ENCODE data around the gene MX2.
"Not testable (repeated sequence)": the region's sequence is repeated elsewhere in the genome, so short reads cannot be mapped to it uniquely, and the experiment has no call there.

MX2 gene

DNA sequence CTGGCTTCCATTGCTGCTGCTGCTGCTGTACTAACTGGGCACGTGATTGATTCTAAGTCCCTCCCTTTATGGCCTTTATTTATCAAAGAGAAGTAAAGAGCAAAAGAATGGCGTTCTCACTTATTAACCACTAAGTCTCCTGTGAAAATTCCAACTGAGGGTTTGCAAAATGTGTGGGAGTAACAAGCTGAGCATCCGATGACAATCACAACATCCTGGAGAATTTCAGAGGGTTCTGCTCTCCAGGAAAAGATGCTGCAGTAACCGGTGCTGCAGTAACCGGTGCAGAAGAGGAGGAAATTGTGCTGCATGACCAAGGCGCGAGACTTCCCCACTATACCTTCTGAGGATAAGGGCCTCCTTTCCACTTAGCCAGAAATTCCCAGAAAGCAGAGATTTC lies 12.7 kb upstream of the MX2 start:
- Mint-ChIP-seq H3K4me3 (no peak overlapping the region), H3K36me3 (no peaks in the 10 kb centered on the region), H3K27ac (no peak overlapping the region), H3K9me3 (no peaks in the 10 kb centered on the region), H3K27me3 (peaks cover 11 to 34% of the 10 kb centered on the region in 2 donors), H3K4me1 (peaks cover 0 to 1% of the 10 kb centered on the region in 2 donors)
- ATAC-seq (replicated peaks) (no peak), DNase-seq (no peak)

DNA sequence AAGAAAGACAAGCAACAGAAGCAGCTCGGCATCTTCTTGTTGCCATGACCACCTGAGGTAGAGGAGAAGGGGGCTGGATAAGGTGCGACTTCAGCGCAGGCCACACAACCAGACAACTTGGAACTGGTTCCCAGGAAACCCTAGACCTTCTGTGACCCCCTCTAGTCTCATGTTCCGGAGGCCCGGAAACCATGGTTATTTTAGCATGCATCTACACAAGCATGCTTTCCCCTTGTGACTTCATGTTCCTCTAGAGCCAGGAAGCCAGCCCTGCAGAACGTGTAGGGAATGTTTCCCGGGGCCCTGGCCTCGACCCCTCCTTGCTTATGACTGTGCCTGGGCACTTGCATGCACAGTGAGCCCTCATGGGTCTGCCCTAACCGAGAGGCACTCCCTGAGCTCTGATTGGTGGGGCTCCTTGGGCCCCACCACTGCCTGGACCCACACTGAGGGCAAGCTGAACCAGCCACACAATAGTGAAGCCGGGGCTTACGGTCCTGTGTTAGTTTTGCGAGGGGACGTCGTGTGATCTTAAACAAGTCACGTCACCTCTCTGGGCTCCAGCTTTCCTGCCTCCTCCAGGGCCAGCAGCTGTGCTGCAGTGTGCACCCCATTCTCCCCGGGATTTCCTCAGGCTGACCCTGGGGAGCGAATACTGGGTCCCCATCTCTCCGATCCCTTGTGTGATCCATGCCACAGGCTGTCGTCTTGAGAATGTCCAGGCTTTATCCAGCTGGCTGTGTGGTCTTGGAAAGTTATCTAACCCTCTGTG lies 12.0 kb upstream of the MX2 start:
- Mint-ChIP-seq H3K4me3 (no peak overlapping the region), H3K36me3 (no peaks in the 10 kb centered on the region), H3K4me1 (peaks cover 0 to 3% of the 10 kb centered on the region in 2 donors), H3K9me3 (no peaks in the 10 kb centered on the region), H3K27me3 (peaks cover 9 to 29% of the 10 kb centered on the region in 2 donors), H3K27ac (no peak overlapping the region)
- ATAC-seq (replicated peaks) (no peak), DNase-seq (no peak)

DNA sequence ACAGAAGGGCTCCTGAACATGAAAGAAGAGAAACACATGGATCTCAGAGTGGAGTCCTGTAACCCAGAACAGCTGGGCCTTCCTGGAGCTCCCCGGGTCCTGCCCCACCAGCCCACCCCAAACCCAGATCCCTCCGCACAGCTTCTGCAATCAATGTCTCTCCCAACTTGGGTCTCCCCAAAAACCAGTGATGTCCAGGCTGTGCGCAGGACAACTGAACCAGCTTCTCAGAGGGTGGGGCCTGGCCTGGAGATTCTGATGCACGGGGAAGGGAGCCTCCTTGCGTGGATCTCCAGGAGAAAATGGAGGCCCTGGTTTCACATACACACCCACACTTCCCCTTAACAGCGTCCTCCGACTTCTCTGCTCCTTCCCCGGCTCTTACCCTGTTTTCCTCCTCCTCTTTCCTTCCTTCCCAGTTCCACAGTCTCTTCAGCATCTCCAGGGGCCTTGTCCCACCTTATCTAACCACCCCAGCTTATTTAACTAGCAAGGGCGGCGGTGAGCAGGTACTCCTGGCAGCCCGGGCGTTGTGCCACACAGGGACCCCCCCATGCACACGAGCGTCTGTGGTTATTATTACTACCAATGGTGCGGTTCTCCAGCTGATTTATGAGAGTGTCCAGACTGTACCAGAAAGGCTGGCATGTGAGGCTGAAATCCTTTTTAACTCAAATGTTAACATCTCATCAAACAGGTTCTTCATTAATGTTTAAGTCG lies 11.2 kb upstream of the MX2 start:
- peaks cover 9 to 22% of the 10 kb centered on the region in 2 donors for H3K27me3 Mint-ChIP-seq
- no peak overlapping the region for H3K4me3 Mint-ChIP-seq
- no peaks in the 10 kb centered on the region for H3K9me3 Mint-ChIP-seq
- H3K4me1 Mint-ChIP-seq, result peaks cover 0 to 3% of the 10 kb centered on the region in 2 donors
- H3K36me3 Mint-ChIP-seq, result no peaks in the 10 kb centered on the region
- DNase-seq (no peak), ATAC-seq (replicated peaks) (no peak)
- H3K27ac Mint-ChIP-seq, result no peak overlapping the region

DNA sequence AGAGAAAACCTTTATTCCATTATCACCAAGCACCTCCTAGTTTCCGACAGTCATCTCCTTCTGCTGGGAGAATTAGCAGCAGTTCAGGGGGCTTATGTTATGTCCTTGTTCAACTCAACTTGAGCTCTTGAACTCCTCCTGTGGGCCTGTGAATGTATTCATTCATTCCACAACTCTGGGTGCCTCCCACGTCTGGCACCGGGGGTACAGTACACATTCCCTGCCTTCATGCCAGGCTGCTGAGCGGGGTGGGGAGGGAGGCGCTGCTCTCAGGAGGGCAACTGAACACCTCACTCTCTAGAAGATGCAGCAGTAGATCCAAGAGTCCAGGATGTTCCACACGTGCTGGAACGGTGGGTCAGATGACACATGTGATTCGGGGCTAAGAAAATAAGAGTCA lies 4.3 kb upstream of the MX2 start:
- H3K4me3 Mint-ChIP-seq, result no peak overlapping the region
- H3K27ac Mint-ChIP-seq, result no peak overlapping the region
- no peaks in the 10 kb centered on the region for H3K36me3 Mint-ChIP-seq
- H3K4me1 Mint-ChIP-seq, result peaks cover 13 to 16% of the 10 kb centered on the region in 2 donors
- H3K27me3 Mint-ChIP-seq, result no peaks in the 10 kb centered on the region
- ATAC-seq (replicated peaks) (no peak), DNase-seq (no peak)
- H3K9me3 Mint-ChIP-seq, result no peaks in the 10 kb centered on the region

DNA sequence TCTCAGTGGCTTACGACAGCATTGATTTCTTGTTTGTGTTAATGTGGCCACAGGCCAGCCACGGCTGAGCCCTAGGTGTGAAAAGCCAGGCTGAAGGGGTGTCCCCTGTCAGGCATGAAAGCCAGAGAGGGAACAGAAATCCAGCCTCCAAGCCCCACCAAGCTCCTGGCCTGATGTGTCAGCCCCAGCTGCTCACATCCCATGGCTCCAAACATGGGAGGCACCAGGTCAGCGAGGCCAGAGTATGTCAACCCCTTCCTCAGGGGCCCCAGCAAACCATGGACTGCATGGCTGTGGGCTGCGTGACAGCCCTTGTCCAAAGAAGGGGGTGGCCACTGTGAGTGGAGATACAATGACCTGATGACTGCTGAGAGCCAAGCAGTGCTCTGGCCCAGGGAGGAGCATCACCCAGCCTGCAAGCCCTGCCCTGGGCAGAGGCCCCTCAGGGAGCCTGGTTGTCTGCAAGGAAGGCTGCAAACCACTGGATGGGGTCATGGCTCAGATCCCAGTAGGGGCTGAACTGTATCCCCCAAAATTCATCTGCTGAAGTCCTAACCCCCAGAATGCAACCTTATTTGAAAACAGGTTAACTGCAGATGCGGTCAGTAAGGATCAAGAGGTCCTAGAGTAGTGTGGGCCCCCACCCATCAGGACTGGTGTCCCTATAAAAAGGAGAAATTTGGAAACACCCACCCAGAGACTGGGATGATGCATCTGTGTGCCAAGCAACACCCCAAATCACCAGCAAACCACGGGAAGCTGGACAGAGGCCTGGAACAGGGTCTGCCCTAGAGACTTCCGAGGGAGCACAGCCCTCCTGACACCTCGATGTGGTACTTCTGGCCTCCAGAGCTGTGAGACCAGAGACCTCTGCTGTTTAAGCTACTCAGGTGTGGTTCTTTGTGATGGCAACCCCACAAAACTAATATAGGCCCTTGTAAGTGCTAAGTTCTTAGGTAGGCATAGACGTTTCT lies 3.3 kb upstream of the MX2 start:
- Mint-ChIP-seq H3K4me1 (peaks cover 19 to 23% of the 10 kb centered on the region in 2 donors), H3K4me3 (no peak overlapping the region), H3K27me3 (no peaks in the 10 kb centered on the region), H3K36me3 (no peaks in the 10 kb centered on the region), H3K27ac (no peak overlapping the region), H3K9me3 (no peaks in the 10 kb centered on the region)
- DNase-seq (no peak), ATAC-seq (replicated peaks) (no peak)

DNA sequence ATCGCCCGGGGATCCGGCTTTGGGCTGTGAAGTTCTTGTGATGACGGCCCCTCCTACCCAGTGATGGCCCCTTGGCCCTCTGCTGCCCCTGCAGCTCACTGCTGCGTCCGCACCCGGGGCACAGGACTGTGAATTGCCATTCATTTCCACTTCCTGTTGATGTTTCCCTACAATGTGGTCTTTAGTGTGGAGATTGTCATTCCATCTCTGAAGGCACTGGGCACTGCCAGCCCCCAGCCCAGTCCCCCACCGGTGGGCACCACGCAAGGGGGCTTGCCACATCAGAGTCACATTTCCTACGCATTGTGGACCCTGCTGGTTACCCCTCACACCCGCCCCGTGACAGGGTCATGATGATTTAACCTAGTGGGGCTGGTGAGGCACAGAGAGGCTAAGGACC lies 2.5 kb upstream of the MX2 start:
- H3K4me1 Mint-ChIP-seq, result peaks cover 22 to 30% of the 10 kb centered on the region in 2 donors
- no peaks in the 10 kb centered on the region for H3K36me3 Mint-ChIP-seq
- no peak overlapping the region for H3K4me3 Mint-ChIP-seq
- H3K9me3 Mint-ChIP-seq, result no peaks in the 10 kb centered on the region
- ATAC-seq (replicated peaks), result no peak
- no peaks in the 10 kb centered on the region for H3K27me3 Mint-ChIP-seq
- DNase-seq, result no peak
- no peak overlapping the region for H3K27ac Mint-ChIP-seq

DNA sequence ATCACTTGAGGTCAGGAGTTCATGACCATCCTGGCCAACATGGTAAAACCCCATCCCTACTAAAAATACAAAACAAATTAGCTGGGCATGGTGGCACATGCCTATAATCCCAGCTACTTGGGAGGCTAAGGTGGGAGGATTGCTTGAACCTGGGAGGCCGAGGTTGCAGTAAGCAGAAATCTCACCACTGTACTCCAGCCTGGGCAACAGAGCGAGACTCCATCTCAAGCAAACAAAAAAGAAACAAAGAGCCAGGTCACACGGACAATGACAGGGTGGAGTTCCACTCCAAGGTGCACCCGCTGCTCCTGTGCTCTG lies 2.1 kb upstream of the MX2 start:
- peaks cover 20 to 30% of the 10 kb centered on the region in 2 donors for H3K4me1 Mint-ChIP-seq
- H3K27me3 Mint-ChIP-seq; ATAC-seq (replicated peaks); H3K4me3 Mint-ChIP-seq; H3K9me3 Mint-ChIP-seq; H3K36me3 Mint-ChIP-seq; DNase-seq; H3K27ac Mint-ChIP-seq: not testable (repeated sequence)

DNA sequence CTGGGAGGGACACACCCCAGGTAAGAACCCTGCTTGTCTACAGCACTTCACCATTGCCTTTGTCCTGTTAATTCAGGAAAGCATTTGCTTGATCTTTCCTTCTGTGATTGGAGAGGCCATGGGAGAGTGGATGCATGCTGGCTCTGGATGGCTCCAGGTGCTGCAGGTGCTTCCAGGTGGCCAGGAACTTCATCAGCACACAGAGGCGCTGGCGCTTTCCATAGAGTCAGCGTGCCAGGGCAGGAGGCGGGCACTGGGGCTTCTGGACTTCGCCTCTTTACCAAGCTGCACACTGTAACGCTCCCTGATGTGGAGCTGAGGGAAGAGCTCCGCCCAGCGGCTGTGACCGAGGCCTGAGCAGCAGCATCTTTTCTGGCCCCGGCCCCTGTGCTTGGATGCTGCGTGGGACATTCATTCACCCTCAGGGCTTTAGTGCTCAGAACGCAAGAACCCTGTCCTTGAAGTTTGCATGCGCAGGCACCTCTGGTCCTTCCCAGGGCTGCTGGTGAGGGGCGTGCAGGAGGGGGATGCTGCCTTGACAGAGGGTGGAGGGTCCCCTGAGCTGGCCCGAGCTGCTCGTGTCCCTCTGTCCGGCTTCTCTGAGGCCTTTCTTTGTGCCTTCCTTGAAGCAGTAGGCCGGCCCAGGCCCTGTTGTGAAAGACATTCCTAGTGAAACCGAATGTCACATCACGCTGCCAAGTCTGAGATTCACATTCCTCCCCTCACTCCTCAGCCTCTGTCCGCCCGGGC lies 1.6 kb upstream of the MX2 start:
- Mint-ChIP-seq H3K36me3 (no peaks in the 10 kb centered on the region), H3K27ac (no peak overlapping the region), H3K27me3 (no peaks in the 10 kb centered on the region), H3K4me3 (no peak overlapping the region), H3K4me1 (peaks cover 20 to 30% of the 10 kb centered on the region in 2 donors), H3K9me3 (no peaks in the 10 kb centered on the region)
- ATAC-seq (replicated peaks), result no peak
- no peak for DNase-seq

DNA sequence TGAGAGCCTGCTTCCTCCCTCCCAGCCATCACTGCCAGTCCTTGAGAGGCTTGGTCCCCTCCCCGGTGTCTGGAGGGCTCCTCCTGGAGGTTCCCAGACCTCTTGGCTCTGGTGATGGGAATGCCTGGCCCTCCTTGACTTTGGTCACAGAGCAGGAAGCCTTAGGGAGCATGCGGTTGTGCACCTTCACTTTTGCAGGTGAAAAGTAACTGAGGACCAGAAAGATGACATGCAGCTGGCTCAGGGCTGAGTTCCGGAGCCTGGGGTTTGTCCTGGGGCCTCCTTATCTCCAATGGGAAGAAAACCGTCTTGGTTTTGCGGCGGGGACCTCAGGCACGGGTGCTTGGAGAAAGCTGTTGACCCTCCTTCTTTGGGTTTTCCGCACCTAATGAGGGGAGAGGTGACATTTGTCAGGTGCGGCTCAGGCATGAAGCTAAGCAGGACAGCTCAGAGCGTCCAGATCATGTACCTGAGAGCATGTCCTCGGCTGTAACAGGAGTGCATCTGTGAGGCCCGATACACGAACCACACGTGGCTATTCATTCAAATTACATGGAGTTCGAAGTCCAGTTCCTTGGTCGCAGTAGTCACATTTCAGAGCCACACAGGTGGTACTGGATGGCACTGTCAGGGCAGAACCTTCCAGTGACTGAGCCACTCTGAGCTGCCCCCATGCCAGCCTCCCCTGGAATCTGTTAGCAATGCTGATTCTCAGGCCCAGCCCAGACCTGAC lies 608 bp upstream of the MX2 start:
- H3K9me3 Mint-ChIP-seq, result no peaks in the 10 kb centered on the region
- H3K4me1 Mint-ChIP-seq, result peaks cover 20 to 38% of the 10 kb centered on the region in 2 donors
- no peaks in the 10 kb centered on the region for H3K36me3 Mint-ChIP-seq
- peak overlapping the region; percentile 81 for H3K27ac Mint-ChIP-seq
- no peaks in the 10 kb centered on the region for H3K27me3 Mint-ChIP-seq
- no peak for DNase-seq
- H3K4me3 Mint-ChIP-seq, result peak overlapping the region; percentile 79 to 80
- no peak for ATAC-seq (replicated peaks)

DNA sequence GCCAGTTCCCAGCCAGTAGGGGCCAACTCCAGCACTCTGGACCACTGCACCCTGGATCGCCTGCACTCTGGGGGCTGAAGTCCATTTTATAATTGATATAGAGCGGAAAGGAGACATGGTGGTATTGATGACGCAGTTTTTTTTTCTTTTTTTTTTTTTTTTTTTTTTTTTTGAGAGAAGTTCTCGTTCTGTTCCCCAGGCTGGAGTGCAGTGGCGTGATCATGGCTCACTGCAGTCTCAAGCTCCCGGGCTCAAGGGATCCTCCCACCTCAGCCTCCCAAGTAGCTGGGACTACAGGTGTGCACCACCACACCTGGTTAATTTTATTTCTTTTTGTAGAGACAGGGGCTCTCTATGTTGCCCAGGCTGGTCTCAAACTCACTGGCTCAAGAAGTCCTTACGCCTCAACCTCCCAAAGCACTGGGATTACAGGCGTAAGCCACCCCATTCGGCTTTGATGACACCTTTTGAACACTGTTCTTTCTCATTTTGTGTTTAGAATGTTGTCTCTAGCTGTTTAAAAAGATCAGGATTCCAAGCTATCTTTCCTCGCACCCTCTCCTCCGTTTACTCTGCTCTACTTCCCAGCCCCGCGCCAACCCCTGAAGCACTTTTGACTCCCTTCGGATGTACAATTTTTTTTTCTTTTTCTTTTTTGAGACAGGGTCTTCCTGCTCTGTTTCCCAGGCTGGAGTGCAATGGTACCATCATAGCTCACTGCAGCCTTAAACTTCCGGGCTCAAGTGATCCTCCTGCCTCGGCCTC lies 960 bp downstream of the MX2 start:
- Mint-ChIP-seq H3K36me3 (no peaks in the 10 kb centered on the region), H3K4me3 (peak overlapping the region; percentile 79 to 80), H3K27me3 (no peaks in the 10 kb centered on the region), H3K27ac (peak overlapping the region; percentile 81), H3K4me1 (peaks cover 28 to 50% of the 10 kb centered on the region in 2 donors), H3K9me3 (no peaks in the 10 kb centered on the region)
- DNase-seq, result no peak
- ATAC-seq (replicated peaks), result no peak

DNA sequence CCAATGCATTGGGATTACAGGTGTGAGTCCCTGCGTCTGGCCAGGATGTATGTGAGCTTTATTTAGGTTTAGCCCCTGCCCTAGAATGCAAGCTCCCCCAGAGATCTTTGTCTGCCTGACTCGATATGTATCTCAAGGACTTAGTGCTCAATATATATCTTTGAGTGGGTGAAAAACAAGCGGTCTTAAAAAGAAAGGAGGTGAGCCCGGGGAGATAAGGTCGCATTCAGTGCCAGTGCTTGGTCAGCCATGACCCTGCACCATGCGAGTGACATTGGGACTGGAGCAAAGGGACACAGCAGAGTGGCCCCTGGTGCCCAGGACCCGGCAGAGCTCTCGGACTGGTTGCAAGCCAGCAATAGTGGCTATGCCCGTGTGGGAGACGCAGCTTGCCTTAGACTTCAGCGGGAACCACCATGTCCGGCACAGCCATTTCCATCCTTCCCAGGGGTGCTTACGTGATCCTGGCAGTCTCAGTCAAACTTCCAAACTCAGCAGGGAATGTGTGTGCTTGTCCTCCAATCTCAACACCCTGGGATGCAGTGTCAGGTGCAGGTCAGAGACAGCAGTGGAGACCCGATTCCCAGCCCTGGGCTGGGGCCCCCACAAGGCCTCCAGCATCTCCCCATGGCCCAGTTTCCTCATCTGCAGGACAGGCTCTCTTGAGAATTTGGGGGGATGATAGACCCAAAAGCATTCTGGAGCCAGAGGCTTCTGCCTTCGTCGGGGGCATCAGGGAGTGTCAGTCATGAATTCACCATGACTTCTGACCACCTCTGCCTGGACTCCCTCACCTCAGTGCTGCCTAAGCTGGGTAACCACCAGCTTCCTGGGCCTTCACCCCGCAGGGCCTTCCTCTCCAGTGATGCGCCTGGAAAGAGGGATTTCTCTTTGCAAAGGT lies 1.8 kb downstream of the MX2 start:
- Mint-ChIP-seq H3K27me3 (no peaks in the 10 kb centered on the region), H3K9me3 (no peaks in the 10 kb centered on the region), H3K4me3 (peak overlapping the region; percentile 59 to 80), H3K27ac (peak overlapping the region; percentile 81), H3K36me3 (no peaks in the 10 kb centered on the region), H3K4me1 (peaks cover 35 to 59% of the 10 kb centered on the region in 2 donors)
- ATAC-seq (replicated peaks) (no peak), DNase-seq (no peak)

DNA sequence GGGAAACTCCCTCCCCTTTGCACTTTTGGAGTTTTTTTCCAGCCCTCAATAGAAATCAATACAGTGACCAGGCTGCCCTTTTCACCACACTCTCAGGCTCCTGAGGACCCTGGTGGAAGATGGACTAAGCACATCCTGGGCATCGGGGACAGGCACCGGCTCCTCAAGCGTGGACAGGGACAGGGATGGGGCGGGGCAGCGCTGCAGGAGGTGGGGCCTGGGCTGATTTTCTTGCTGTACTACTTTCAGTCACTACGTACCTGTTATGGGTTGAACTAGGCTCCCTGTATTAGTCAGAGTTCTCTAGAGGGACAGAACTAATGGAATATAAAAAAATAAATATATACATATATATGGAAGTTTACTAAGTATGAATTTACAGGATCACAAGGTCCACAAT lies 2.5 kb downstream of the MX2 start:
- no peaks in the 10 kb centered on the region for H3K27me3 Mint-ChIP-seq
- peaks cover 41 to 65% of the 10 kb centered on the region in 2 donors for H3K4me1 Mint-ChIP-seq
- H3K4me3 Mint-ChIP-seq, result no peak overlapping the region
- no peak for DNase-seq
- no peaks in the 10 kb centered on the region for H3K36me3 Mint-ChIP-seq
- no peaks in the 10 kb centered on the region for H3K9me3 Mint-ChIP-seq
- no peak for ATAC-seq (replicated peaks)
- no peak overlapping the region for H3K27ac Mint-ChIP-seq
